WERI-Rb-1 (cell line): ENCODE results near the gene SLC9A7.

Source experiments
- DNase-seq: peaks from one replicate; pipeline ENCODE4 v3.0.0-alpha.2; 2020
- H3K27ac ChIP-seq: fragments of 250-450 bp; sonication (Bioruptor Pico); 2 replicates; pipeline ENCODE4 v1.5.1; 2020; ENCODE audit warnings: mild to moderate bottlenecking, moderate library complexity
- H3K27me3 ChIP-seq: fragments of 250-450 bp; sonication (Bioruptor Pico); 2 replicates; pipeline ENCODE4 v1.5.1; 2021; ENCODE audit warnings: mild to moderate bottlenecking, low read depth, moderate library complexity; ENCODE audit not compliant: insufficient read depth, severe bottlenecking
- H3K36me3 ChIP-seq: fragments of 250-450 bp; sonication (Bioruptor Pico); 2 replicates; pipeline ENCODE4 v1.5.1; 2020; ENCODE audit warnings: mild to moderate bottlenecking, moderate library complexity
- H3K4me3 ChIP-seq: 2 replicates; pipeline ENCODE4 v1.5.1; 2011; ENCODE audit warnings: low read depth, mild to moderate bottlenecking, control low read depth, low read length
- H3K9me3 ChIP-seq: fragments of 250-450 bp; sonication (Bioruptor Pico); 2 replicates; pipeline ENCODE4 v1.5.1; 2021; ENCODE audit warnings: mild to moderate bottlenecking, moderate library complexity; ENCODE audit not compliant: severe bottlenecking
- TF ChIP-seq, protein P1 (sequence below): IDR thresholded peaks from 2 replicates; pipeline ENCODE4 v1.5.1; 2011; ENCODE audit warnings: low read depth, mild to moderate bottlenecking, control low read depth, inconsistent platforms, low read length

The SLC9A7 gene

DNA sequence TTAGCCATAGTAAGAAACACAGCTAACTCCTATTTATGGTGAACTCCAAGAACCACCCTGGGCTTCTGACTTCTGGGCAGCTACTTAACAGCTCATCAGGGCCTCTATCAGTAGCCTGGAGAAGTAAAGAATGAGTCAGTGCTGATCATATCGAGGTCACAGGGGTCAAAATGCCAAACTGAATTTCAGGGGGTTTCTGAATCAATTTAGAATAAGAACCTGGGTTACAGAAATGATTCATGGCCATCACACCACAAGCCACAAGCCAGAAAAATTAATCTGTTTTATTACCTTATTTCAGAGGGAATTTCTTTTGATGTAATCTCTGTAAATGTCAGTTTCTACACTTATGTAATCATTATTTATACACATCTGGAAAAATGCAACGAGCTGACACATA lies 121.0 kb downstream of the SLC9A7 start:
- no peak for DNase-seq
- TF ChIP-seq, protein P1, sequence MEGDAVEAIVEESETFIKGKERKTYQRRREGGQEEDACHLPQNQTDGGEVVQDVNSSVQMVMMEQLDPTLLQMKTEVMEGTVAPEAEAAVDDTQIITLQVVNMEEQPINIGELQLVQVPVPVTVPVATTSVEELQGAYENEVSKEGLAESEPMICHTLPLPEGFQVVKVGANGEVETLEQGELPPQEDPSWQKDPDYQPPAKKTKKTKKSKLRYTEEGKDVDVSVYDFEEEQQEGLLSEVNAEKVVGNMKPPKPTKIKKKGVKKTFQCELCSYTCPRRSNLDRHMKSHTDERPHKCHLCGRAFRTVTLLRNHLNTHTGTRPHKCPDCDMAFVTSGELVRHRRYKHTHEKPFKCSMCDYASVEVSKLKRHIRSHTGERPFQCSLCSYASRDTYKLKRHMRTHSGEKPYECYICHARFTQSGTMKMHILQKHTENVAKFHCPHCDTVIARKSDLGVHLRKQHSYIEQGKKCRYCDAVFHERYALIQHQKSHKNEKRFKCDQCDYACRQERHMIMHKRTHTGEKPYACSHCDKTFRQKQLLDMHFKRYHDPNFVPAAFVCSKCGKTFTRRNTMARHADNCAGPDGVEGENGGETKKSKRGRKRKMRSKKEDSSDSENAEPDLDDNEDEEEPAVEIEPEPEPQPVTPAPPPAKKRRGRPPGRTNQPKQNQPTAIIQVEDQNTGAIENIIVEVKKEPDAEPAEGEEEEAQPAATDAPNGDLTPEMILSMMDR, result no peak
- H3K27ac ChIP-seq, result no peak overlapping the region
- no peaks in the 10 kb centered on the region for H3K27me3 ChIP-seq
- H3K9me3 ChIP-seq, result no peaks in the 10 kb centered on the region
- no peak overlapping the region for H3K4me3 ChIP-seq
- H3K36me3 ChIP-seq, result no peaks in the 10 kb centered on the region

DNA sequence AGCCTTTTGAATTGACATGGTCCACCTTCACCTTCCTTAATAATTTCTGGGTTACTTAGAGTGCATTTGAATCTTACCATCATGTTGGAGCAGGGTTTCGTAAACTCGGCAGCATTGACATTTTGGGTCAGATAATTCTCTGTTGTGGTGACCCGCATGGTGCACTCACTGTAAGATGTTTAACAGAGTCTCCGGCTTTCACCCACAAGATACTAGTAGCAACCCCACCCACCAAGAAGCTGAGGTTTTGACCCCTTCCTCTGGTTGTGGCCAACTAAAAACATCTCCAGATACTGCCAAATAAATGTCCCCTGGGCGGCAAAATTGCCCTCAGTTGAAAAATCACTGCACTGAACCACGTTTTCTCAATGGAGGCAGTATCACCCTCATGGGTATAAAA lies 122.7 kb downstream of the SLC9A7 start:
- no peaks in the 10 kb centered on the region for H3K9me3 ChIP-seq
- no peaks in the 10 kb centered on the region for H3K36me3 ChIP-seq
- DNase-seq, result no peak
- H3K27ac ChIP-seq, result no peak overlapping the region
- H3K4me3 ChIP-seq, result no peak overlapping the region
- TF ChIP-seq, protein P1, result no peak
- H3K27me3 ChIP-seq, result no peaks in the 10 kb centered on the region

DNA sequence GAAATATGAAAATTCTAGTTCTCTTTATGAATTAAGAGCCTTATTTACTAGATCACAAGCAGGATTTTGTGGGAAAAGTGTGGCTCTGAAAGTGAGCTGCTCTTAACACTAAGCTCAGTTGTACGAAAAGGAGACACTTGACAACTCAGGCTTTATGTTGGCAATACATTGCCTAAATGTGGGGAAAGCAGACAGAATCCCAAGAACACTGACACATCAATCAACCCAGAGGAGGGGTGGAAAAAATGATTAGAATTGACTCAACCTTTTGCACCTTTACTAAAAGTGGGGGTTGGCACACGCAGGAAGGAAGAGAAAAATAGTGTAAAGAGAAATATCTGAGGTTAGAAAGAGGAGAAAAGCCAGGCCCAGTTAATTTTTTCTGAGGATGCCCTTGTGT lies 123.7 kb downstream of the SLC9A7 start:
- H3K27me3 ChIP-seq, result no peaks in the 10 kb centered on the region
- TF ChIP-seq, protein P1, result no peak
- H3K27ac ChIP-seq, result no peak overlapping the region
- DNase-seq, result no peak
- no peaks in the 10 kb centered on the region for H3K9me3 ChIP-seq
- no peaks in the 10 kb centered on the region for H3K36me3 ChIP-seq
- no peak overlapping the region for H3K4me3 ChIP-seq

DNA sequence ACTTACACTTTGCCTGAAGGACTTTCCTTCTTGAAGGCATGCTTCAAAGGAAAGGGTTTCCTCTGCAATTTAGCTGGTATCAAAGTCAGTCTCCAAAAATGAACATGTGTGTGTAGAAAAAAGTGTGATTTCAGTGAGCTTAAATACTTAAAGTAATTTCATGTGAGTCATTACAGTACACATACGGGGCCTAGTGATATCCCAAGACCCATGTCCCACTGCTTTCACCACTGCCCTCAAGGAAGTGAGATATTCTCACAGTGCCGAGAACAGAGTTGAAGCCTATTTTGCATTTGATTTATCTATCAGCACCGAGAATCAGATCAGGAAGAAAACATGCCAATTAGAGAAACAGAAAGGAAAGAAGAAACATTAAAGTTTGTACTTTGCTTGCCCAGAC lies 124.3 kb downstream of the SLC9A7 start:
- Histone ChIP-seq H3K36me3 (no peaks in the 10 kb centered on the region), H3K4me3 (no peak overlapping the region), H3K9me3 (no peaks in the 10 kb centered on the region), H3K27me3 (no peaks in the 10 kb centered on the region), H3K27ac (no peak overlapping the region)
- TF ChIP-seq, protein P1, result no peak
- no peak for DNase-seq

DNA sequence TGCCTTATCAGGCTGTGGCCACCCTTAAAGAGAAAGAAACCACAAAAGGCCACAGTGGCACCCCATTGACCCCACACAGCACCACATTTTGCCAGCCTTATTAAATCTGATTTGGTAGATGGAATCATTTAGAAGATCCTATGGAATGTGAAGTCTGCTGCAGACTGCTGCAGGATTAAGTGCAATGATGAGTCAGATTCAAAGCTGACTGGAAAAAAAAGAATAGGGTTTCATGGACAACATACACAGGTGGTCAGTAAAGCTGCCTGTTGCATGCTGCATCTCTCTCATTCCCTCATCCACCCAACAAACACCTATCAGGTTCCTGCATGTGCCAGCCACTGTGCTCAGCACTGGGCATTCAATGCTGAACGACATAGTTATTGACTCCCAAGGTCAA lies 128.8 kb downstream of the SLC9A7 start:
- Histone ChIP-seq H3K4me3 (no peak overlapping the region), H3K27ac (no peak overlapping the region), H3K27me3 (no peaks in the 10 kb centered on the region), H3K9me3 (no peaks in the 10 kb centered on the region), H3K36me3 (no peaks in the 10 kb centered on the region)
- TF ChIP-seq, protein P1, result no peak
- no peak for DNase-seq
